IMR-90 (cell line): ENCODE data around the gene CNTN5. TPM values are rescaled to one million over a fixed set of nuclear protein-coding genes. Genes with fewer than 3 reads are reported as not detected.

Experiments
- ATAC-seq: fragments of 200-7000 bp; cut with Tn5 transposase; 2 replicates; pipeline ENCODE4 v1.9.1; 2020; ENCODE audit warnings: low read depth, mild to moderate bottlenecking, moderate library complexity
- BruUV-seq: library from RNA; stranded (reverse); fragments of 400-500 nt; replicated peaks from 2 replicates; lab custom pipeline; 2021; lab: Mats Ljungman, UMichigan
- CTCF ChIA-PET: fragments of 300-600 bp; formaldehyde crosslinking; extraction: SDS; loops from one replicate; lab custom pipeline; 2021; ENCODE audit warnings: antibody characterized with exemption; lab: Yijun Ruan, JAX
- POLR2A ChIA-PET: fragments of 300-600 bp; sonication (Branson Sonifier 250); formaldehyde crosslinking; loops from one replicate; lab custom pipeline; 2022; ENCODE audit warnings: antibody characterized with exemption; ENCODE audit not compliant: unreplicated experiment; lab: Charles Lee
- DNase-seq: peaks from one replicate; pipeline ENCODE4 v3.0.0; 2013
- H2AFZ ChIP-seq: replicated peaks from 2 replicates; pipeline ENCODE3; 2013; ENCODE audit warnings: low read length, mild to moderate bottlenecking; ENCODE audit not compliant: poor library complexity
- H2AK5ac ChIP-seq: 2 replicates; pipeline ENCODE4 v1.6.1; 2013; ENCODE audit warnings: low read depth, low read length, inconsistent platforms
- H2AK9ac ChIP-seq: replicated peaks from 2 replicates; pipeline ENCODE3; 2013; ENCODE audit warnings: mild to moderate bottlenecking, low read depth, low read length, moderate library complexity; ENCODE audit not compliant: poor library complexity
- H2BK120ac ChIP-seq: 2 replicates; pipeline ENCODE4 v1.6.1; 2013; ENCODE audit warnings: low read depth, low read length, inconsistent platforms
- H2BK15ac ChIP-seq: 3 replicates; pipeline ENCODE4 v1.6.1; 2013; ENCODE audit warnings: low read depth, low read length, inconsistent platforms
- H2BK20ac ChIP-seq: 2 replicates; pipeline ENCODE4 v1.6.1; 2013; ENCODE audit warnings: low read depth, mild to moderate bottlenecking, inconsistent platforms, low read length, moderate library complexity
- H2BK5ac ChIP-seq: 2 replicates; pipeline ENCODE4 v1.6.1; 2013; ENCODE audit warnings: mild to moderate bottlenecking, low read depth, low read length, inconsistent platforms; ENCODE audit not compliant: poor library complexity, severe bottlenecking
- H3K14ac ChIP-seq: replicated peaks from 2 replicates; pipeline ENCODE4 v1.6.1; 2013; ENCODE audit warnings: low read depth, low read length, inconsistent platforms
- H3K18ac ChIP-seq: 2 replicates; pipeline ENCODE4 v1.6.1; 2013; ENCODE audit warnings: low read depth, low read length, control low read depth
- H3K23ac ChIP-seq: 2 replicates; pipeline ENCODE4 v1.6.1; 2013; ENCODE audit warnings: low read depth, low read length, inconsistent platforms
- H3K27ac ChIP-seq: 2 replicates; pipeline ENCODE4 v1.5.1; 2013; ENCODE audit warnings: mild to moderate bottlenecking, control low read depth, low read length; ENCODE audit not compliant: insufficient read depth
- H3K27me3 ChIP-seq: 2 replicates; pipeline ENCODE4 v1.6.1; 2013; ENCODE audit warnings: low read length; ENCODE audit not compliant: control insufficient read depth, insufficient read depth
- H3K36me3 ChIP-seq: 2 replicates; pipeline ENCODE4 v1.6.1; 2013; ENCODE audit warnings: low read length, mixed read lengths; ENCODE audit not compliant: control insufficient read depth, insufficient read depth
- H3K4ac ChIP-seq: 2 replicates; pipeline ENCODE4 v1.6.1; 2013; ENCODE audit warnings: low read depth, low read length, inconsistent platforms
- H3K4me1 ChIP-seq: 2 replicates; pipeline ENCODE4 v1.6.1; 2013; ENCODE audit warnings: low read length, mixed read lengths; ENCODE audit not compliant: control insufficient read depth, insufficient read depth
- H3K4me2 ChIP-seq: 2 replicates; pipeline ENCODE4 v1.6.1; 2013; ENCODE audit warnings: low read depth, mild to moderate bottlenecking, control low read depth, low read length, moderate library complexity
- H3K4me3 ChIP-seq: 2 replicates; pipeline ENCODE4 v1.5.1; 2013; ENCODE audit warnings: low read depth, mild to moderate bottlenecking, control low read depth, low read length, moderate library complexity; ENCODE audit not compliant: insufficient read depth
- H3K56ac ChIP-seq: 2 replicates; pipeline ENCODE4 v1.6.1; 2013; ENCODE audit warnings: low read length, inconsistent platforms; ENCODE audit not compliant: insufficient read depth; ENCODE audit errors: extremely low read depth
- H3K79me1 ChIP-seq, 2 experiments: 2 replicates each; pipeline ENCODE4 v1.6.1; 2013; ENCODE audit warnings: low read length in 2 of 2, inconsistent platforms in 1 of 2, low read depth in 1 of 2
- H3K9ac ChIP-seq: 2 replicates; pipeline ENCODE4 v1.6.1; 2013; ENCODE audit warnings: low read depth, low read length, control low read depth
- H3K9me1 ChIP-seq: 2 replicates; pipeline ENCODE4 v1.6.1; 2013; ENCODE audit warnings: low read length, inconsistent platforms; ENCODE audit not compliant: insufficient read depth
- H3K9me3 ChIP-seq: 2 replicates; pipeline ENCODE4 v1.6.1; 2013; ENCODE audit warnings: low read length; ENCODE audit not compliant: control insufficient read depth, insufficient read depth
- H4K20me1 ChIP-seq: 2 replicates; pipeline ENCODE4 v1.6.1; 2013; ENCODE audit warnings: low read length, inconsistent platforms; ENCODE audit not compliant: insufficient read depth
- H4K5ac ChIP-seq: 2 replicates; pipeline ENCODE4 v1.6.1; 2013; ENCODE audit warnings: mild to moderate bottlenecking, low read depth, low read length, control low read depth
- H4K8ac ChIP-seq, 2 experiments: 2 replicates each; pipeline ENCODE4 v1.6.1; 2013; ENCODE audit warnings: low read depth in 2 of 2, low read length in 2 of 2, control low read depth in 1 of 2, inconsistent platforms in 1 of 2
- H4K91ac ChIP-seq: 2 replicates; pipeline ENCODE4 v1.6.1; 2013; ENCODE audit warnings: low read depth, low read length, inconsistent platforms; ENCODE audit not compliant: insufficient read depth
- BHLHE40 ChIP-seq: fragments of 150-350 bp; IDR thresholded peaks from 2 replicates; pipeline ENCODE4 v1.6.1; 2016; ENCODE audit warnings: mild to moderate bottlenecking, low read depth, low read length
- CEBPB ChIP-seq: IDR thresholded peaks from 2 replicates; pipeline ENCODE4 v1.6.1; 2012; ENCODE audit warnings: low read depth, low read length, improper control_type of control experiment
- CHD1 ChIP-seq: IDR thresholded peaks from 2 replicates; pipeline ENCODE4 v1.6.1; 2012; ENCODE audit warnings: low read depth, low read length, improper control_type of control experiment
- CTCF ChIP-seq: conservative IDR thresholded peaks from 2 replicates; pipeline ENCODE4 v1.5.1; 2012; ENCODE audit warnings: mild to moderate bottlenecking, low read depth, low read length, improper control_type of control experiment
- ELK1 ChIP-seq: fragments of 150-350 bp; IDR thresholded peaks from 2 replicates; pipeline ENCODE4 v1.6.1; 2016; ENCODE audit warnings: low read depth, mild to moderate bottlenecking, low read length, moderate library complexity, borderline replicate concordance
- FOS ChIP-seq: fragments of 150-350 bp; IDR thresholded peaks from 2 replicates; pipeline ENCODE4 v1.6.1; 2016; ENCODE audit warnings: low read depth, low read length
- MAFK ChIP-seq: IDR thresholded peaks from 2 replicates; pipeline ENCODE4 v1.6.1; 2012; ENCODE audit warnings: low read depth, low read length, improper control_type of control experiment
- MAZ ChIP-seq: IDR thresholded peaks from 2 replicates; pipeline ENCODE4 v1.6.1; 2012; ENCODE audit warnings: low read depth, mild to moderate bottlenecking, low read length, improper control_type of control experiment, moderate library complexity, borderline replicate concordance
- MXI1 ChIP-seq: IDR thresholded peaks from 2 replicates; pipeline ENCODE4 v1.6.1; 2012; ENCODE audit warnings: low read depth, mild to moderate bottlenecking, low read length, moderate library complexity, borderline replicate concordance
- NFE2L2 ChIP-seq: fragments of 150-350 bp; IDR thresholded peaks from 2 replicates; pipeline ENCODE4 v1.6.1; 2016; ENCODE audit warnings: low read depth, mild to moderate bottlenecking, low read length
- POLR2A ChIP-seq: IDR thresholded peaks from 2 replicates; pipeline ENCODE4 v1.6.1; 2012; ENCODE audit warnings: mild to moderate bottlenecking, low read depth, low read length
- RAD21 ChIP-seq: IDR thresholded peaks from 2 replicates; pipeline ENCODE4 v1.6.1; 2012; ENCODE audit warnings: low read length, improper control_type of control experiment
- RCOR1 ChIP-seq: IDR thresholded peaks from 2 replicates; pipeline ENCODE4 v1.6.1; 2012; ENCODE audit warnings: mild to moderate bottlenecking, low read length, improper control_type of control experiment; ENCODE audit not compliant: insufficient replicate concordance
- RFX5 ChIP-seq: IDR thresholded peaks from 2 replicates; pipeline ENCODE4 v1.8.0; 2012; ENCODE audit warnings: low read depth, mild to moderate bottlenecking, low read length, moderate library complexity
- SMC3 ChIP-seq: fragments of 150-350 bp; IDR thresholded peaks from 2 replicates; pipeline ENCODE4 v1.6.1; 2016; ENCODE audit warnings: low read depth, mild to moderate bottlenecking, antibody characterized with exemption, low read length, moderate library complexity
- USF2 ChIP-seq: fragments of 150-350 bp; IDR thresholded peaks from 2 replicates; pipeline ENCODE4 v1.6.1; 2017; ENCODE audit warnings: mild to moderate bottlenecking, antibody characterized with exemption, low read length, low read depth
- WGBS, 2 experiments: methylation state at CpG; one replicate each; pipeline versions ENCODE4 v1.1.5 to v1.1.7; 2013; ENCODE audit warnings: missing lambda C conversion rate in 2 of 2; ENCODE audit not compliant: insufficient read length in 1 of 2; ENCODE audit errors: extremely low coverage in 2 of 2; 5-methylcytosine and 5-hydroxymethylcytosine counted together
- dilution Hi-C: fragments of 300-500 bp; cut with HindIII; formaldehyde crosslinking; loops from one replicate; pipeline ENCODE4 v1.14.3; 2018; ENCODE audit warnings: low sequenced_read_pairs; ENCODE audit not compliant: unreplicated experiment
- in situ Hi-C: fragments of 300-500 bp; cut with MboI; formaldehyde crosslinking; loops from 3 replicates; pipeline ENCODE4 v1.14.3; 2019; ENCODE audit warnings: low sequenced_read_pairs, inconsistent platforms, mixed read lengths
- intact Hi-C: fragments of 100-400 bp; cut with micrococcal nuclease; formaldehyde crosslinking; loops from 2 replicates; pipeline ENCODE4 v1.10.0; 2022
- polyA plus RNA-seq, 3 experiments: library from polyadenylated mRNA; depleted of rRNA; stranded (reverse); fragments of >200 nt; gene quantifications; 2 replicates each; pipeline ENCODE4 v1.2.3, GENCODE V29; 2012; ENCODE audit warnings: low replicate concordance in 1 of 3
- total RNA-seq: library from RNA; depleted of rRNA; stranded (reverse); fragments of >200 nt; gene quantifications from 2 replicates; pipeline ENCODE4 v1.2.3, GENCODE V29; 2012

The CNTN5 gene
- total and polyA plus RNA-seq, 2 of the 4 experiments (the other 2 are of a cell fraction): not detected

- no peak overlapping the region for H4K91ac ChIP-seq
- intact Hi-C loops (no loop called here), in situ Hi-C loops (no loop called here), dilution Hi-C loops (no loop called here)
- H3K27ac ChIP-seq: no peak overlapping the region
- H3K36me3 ChIP-seq: no peaks in the 10 kb centered on the region
- no peaks in the 10 kb centered on the region for H3K79me1 ChIP-seq
- ChIA-PET POLR2A (no interaction called here), CTCF (no interaction called here)
- no peaks in the 10 kb centered on the region for H4K20me1 ChIP-seq
- ATAC-seq (no peak), DNase-seq (peak; percentile 0)
- no peak overlapping the region for H3K4me2 ChIP-seq
- no peak overlapping the region for H3K4ac ChIP-seq
- no peak overlapping the region for H3K23ac ChIP-seq
- H2BK120ac ChIP-seq: no peak overlapping the region
- TF ChIP-seq CEBPB (no peak), BHLHE40 (no peak), CHD1 (no peak), SMC3 (no peak), MAZ (no peak), RAD21 (no peak), USF2 (no peak), FOS (no peak), NFE2L2 (no peak), POLR2A (no peak), ELK1 (no peak), MAFK (no peak), RCOR1 (no peak), RFX5 (no peak), CTCF (no peak), MXI1 (no peak)
- H3K27me3 ChIP-seq: no peaks in the 10 kb centered on the region
- no peak overlapping the region for H3K18ac ChIP-seq
- H3K4me1 ChIP-seq: no peaks in the 10 kb centered on the region
- no peak overlapping the region for H3K56ac ChIP-seq
- no peak overlapping the region for H2BK20ac ChIP-seq
- no peak overlapping the region for H2BK5ac ChIP-seq
- no peaks in the 10 kb centered on the region for H3K9me3 ChIP-seq
- no peak overlapping the region for H2AK5ac ChIP-seq
- H3K9ac ChIP-seq: no peak overlapping the region
- no peak overlapping the region for H2BK15ac ChIP-seq
- no peak overlapping the region for H2AFZ ChIP-seq
- H4K8ac ChIP-seq: no peak overlapping the region
- no TSS peak for BruUV-seq
- WGBS, 2 experiments: no CpG with 5 or more reads among the region's 3 CpGs
- no peak overlapping the region for H2AK9ac ChIP-seq
- H4K5ac ChIP-seq: no peak overlapping the region
- H3K9me1 ChIP-seq: no peaks in the 10 kb centered on the region
- H3K4me3 ChIP-seq: no peak overlapping the region
- H3K14ac ChIP-seq: no peak overlapping the region
Measured at GRCh38 chr11:99244613-99245012, 223.9 kb downstream of the CNTN5 start.
